Measurements from ENCODE around the gene SORCS3. TPM values are rescaled to one million over a fixed set of nuclear protein-coding genes. Genes with fewer than 3 reads are reported as not detected.

SORCS3 gene
- total RNA-seq, 2 donors from 2014 or later: not detected

- Histone ChIP-seq H3K4me3 (no peak overlapping the region), H3K9me3 (no peaks in the 10 kb centered on the region), H3K27me3 (replicated peaks; ENCODE audit: insufficient read depth) (no peaks in the 10 kb centered on the region), H3K36me3 (no peaks in the 10 kb centered on the region), H3K4me1 (ENCODE audit: control insufficient read depth in 1 of 2, low read depth in 2 of 2) (no peaks in the 10 kb centered on the region), H3K27ac (no peak overlapping the region)
- TF ChIP-seq CTCF (IDR thresholded peaks at IDR 0.05): no peak
- no peak for DNase-seq (ENCODE audit: low spot score)
- no peak for ATAC-seq (ENCODE audit: insufficient number of reproducible peaks, low FRiP score, low read depth)
Measured at GRCh38 chr10:105183536-105183935, 542.4 kb downstream of the SORCS3 start.

GRCh38 chr10:105185161-105185560 lies 544.1 kb downstream of the SORCS3 start:
- H3K36me3 ChIP-seq: no peaks in the 10 kb centered on the region
- no peak overlapping the region for H3K4me3 ChIP-seq
- no peak for DNase-seq (ENCODE audit: low spot score)
- H3K4me1 ChIP-seq (ENCODE audit: control insufficient read depth in 1 of 2, low read depth in 2 of 2): no peaks in the 10 kb centered on the region
- TF ChIP-seq CTCF (IDR thresholded peaks at IDR 0.05): no peak
- ATAC-seq (ENCODE audit: insufficient number of reproducible peaks, low FRiP score, low read depth): no peak
- H3K9me3 ChIP-seq: no peaks in the 10 kb centered on the region
- no peaks in the 10 kb centered on the region for H3K27me3 ChIP-seq (replicated peaks; ENCODE audit: insufficient read depth)
- no peak overlapping the region for H3K27ac ChIP-seq

- no peak overlapping the region for H3K4me3 ChIP-seq
- H3K36me3 ChIP-seq: no peaks in the 10 kb centered on the region
- DNase-seq (ENCODE audit: low spot score): no peak
- no peaks in the 10 kb centered on the region for H3K27me3 ChIP-seq (replicated peaks; ENCODE audit: insufficient read depth)
- no peak for TF ChIP-seq CTCF (IDR thresholded peaks at IDR 0.05)
- H3K4me1 ChIP-seq (ENCODE audit: control insufficient read depth in 1 of 2, low read depth in 2 of 2): no peaks in the 10 kb centered on the region
- no peak overlapping the region for H3K27ac ChIP-seq
- no peak for ATAC-seq (ENCODE audit: insufficient number of reproducible peaks, low FRiP score, low read depth)
- no peaks in the 10 kb centered on the region for H3K9me3 ChIP-seq
Measured at GRCh38 chr10:105187243-105187642, 546.2 kb downstream of the SORCS3 start.

- DNase-seq (ENCODE audit: low spot score): no peak
- no peak overlapping the region for H3K27ac ChIP-seq
- no peak for TF ChIP-seq CTCF (IDR thresholded peaks at IDR 0.05)
- no peak overlapping the region for H3K4me3 ChIP-seq
- H3K27me3 ChIP-seq (replicated peaks; ENCODE audit: insufficient read depth): no peaks in the 10 kb centered on the region
- H3K4me1 ChIP-seq (ENCODE audit: control insufficient read depth in 1 of 2, low read depth in 2 of 2): no peaks in the 10 kb centered on the region
- no peaks in the 10 kb centered on the region for H3K9me3 ChIP-seq
- ATAC-seq (ENCODE audit: insufficient number of reproducible peaks, low FRiP score, low read depth): no peak
- H3K36me3 ChIP-seq: no peaks in the 10 kb centered on the region
Measured at GRCh38 chr10:105188737-105189462, 547.8 kb downstream of the SORCS3 start.

GRCh38 chr10:105189463-105189800 lies 548.3 kb downstream of the SORCS3 start:
- Histone ChIP-seq H3K4me1 (ENCODE audit: control insufficient read depth in 1 of 2, low read depth in 2 of 2) (no peaks in the 10 kb centered on the region), H3K9me3 (no peaks in the 10 kb centered on the region), H3K36me3 (no peaks in the 10 kb centered on the region), H3K4me3 (no peak overlapping the region), H3K27ac (no peak overlapping the region), H3K27me3 (replicated peaks; ENCODE audit: insufficient read depth) (no peaks in the 10 kb centered on the region)
- ATAC-seq (ENCODE audit: insufficient number of reproducible peaks, low FRiP score, low read depth) (no peak), DNase-seq (ENCODE audit: low spot score) (no peak)
- no peak for TF ChIP-seq CTCF (IDR thresholded peaks at IDR 0.05)

Measured in thoracic aorta (tissue), 2 donors.